Measurements from ENCODE around the gene ZNF823.

- TF ChIP-seq CTCF (IDR thresholded peaks at IDR 0.05) (no peak), EZH2 (IDR thresholded peaks at IDR 0.05; ENCODE audit: borderline replicate concordance, insufficient read depth, low read depth, low read length, poor library complexity, severe bottlenecking) (no peak)
Measured at GRCh38 chr19:11680689-11681302, 58.0 kb downstream of the ZNF823 start.

Data from B cell (primary cell).